ENCODE measurements around the gene BHMT.

The BHMT gene

GRCh38 chr5:79108086-79108485 is 3.5 kb upstream of the BHMT start:
- no peak overlapping the region for H3K4me3 ChIP-seq (ENCODE audit: low read length)
- H2BK5ac ChIP-seq (ENCODE audit: low read length), result no peak overlapping the region
- no peak for DNase-seq
- H3K4ac ChIP-seq (ENCODE audit: low read depth, low read length), result no peak overlapping the region
- H3K79me2 ChIP-seq (ENCODE audit: control insufficient read depth, insufficient read depth, low read length), result no peaks in the 10 kb centered on the region
- H4K5ac ChIP-seq (ENCODE audit: low read length), result no peak overlapping the region
- H4K8ac ChIP-seq (ENCODE audit: low read depth, low read length), result no peak overlapping the region
- no peak overlapping the region for H2BK15ac ChIP-seq (replicated peaks; ENCODE audit: low read depth)
- no peaks in the 10 kb centered on the region for H3K79me1 ChIP-seq (ENCODE audit: low read length)
- H3K18ac ChIP-seq (ENCODE audit: low read length), result no peak overlapping the region
- H2AK5ac ChIP-seq (ENCODE audit: low read length), result no peak overlapping the region
- no peaks in the 10 kb centered on the region for H3K36me3 ChIP-seq (ENCODE audit: control insufficient read depth, insufficient read depth, low read length)
- H3K4me2 ChIP-seq (ENCODE audit: low read length), result no peak overlapping the region
- H3K4me1 ChIP-seq (ENCODE audit: control insufficient read depth, low read depth, low read length), result no peaks in the 10 kb centered on the region
- H3K9ac ChIP-seq (ENCODE audit: low read length), result no peak overlapping the region
- no peak overlapping the region for H2BK120ac ChIP-seq (ENCODE audit: low read depth, low read length)
- H3K27ac ChIP-seq (ENCODE audit: low read depth, low read length), result no peak overlapping the region
- no peak overlapping the region for H3K56ac ChIP-seq (ENCODE audit: low read length)
- no CpG with 5 or more reads among the region's 3 CpGs for WGBS (ENCODE audit: extremely low coverage, insufficient coverage, low lambda C conversion rate)
- no peak overlapping the region for H3K23ac ChIP-seq (ENCODE audit: low read length)
- H3K27me3 ChIP-seq (ENCODE audit: insufficient read depth, low read length, poor library complexity), result peaks cover 20% of the 10 kb centered on the region

GRCh38 chr5:79108792-79109191 is 2.8 kb upstream of the BHMT start:
- no peaks in the 10 kb centered on the region for H3K79me1 ChIP-seq (ENCODE audit: low read length)
- no peak overlapping the region for H3K4ac ChIP-seq (ENCODE audit: low read depth, low read length)
- no peak overlapping the region for H3K27ac ChIP-seq (ENCODE audit: low read depth, low read length)
- WGBS (ENCODE audit: extremely low coverage, insufficient coverage, low lambda C conversion rate), result no CpG with 5 or more reads among the region's 8 CpGs
- no peaks in the 10 kb centered on the region for H3K79me2 ChIP-seq (ENCODE audit: control insufficient read depth, insufficient read depth, low read length)
- H2BK5ac ChIP-seq (ENCODE audit: low read length), result no peak overlapping the region
- H3K4me2 ChIP-seq (ENCODE audit: low read length), result no peak overlapping the region
- H2BK120ac ChIP-seq (ENCODE audit: low read depth, low read length), result no peak overlapping the region
- DNase-seq, result no peak
- peaks cover 20% of the 10 kb centered on the region for H3K27me3 ChIP-seq (ENCODE audit: insufficient read depth, low read length, poor library complexity)
- no peak overlapping the region for H4K8ac ChIP-seq (ENCODE audit: low read depth, low read length)
- H3K56ac ChIP-seq (ENCODE audit: low read length), result no peak overlapping the region
- no peak overlapping the region for H4K5ac ChIP-seq (ENCODE audit: low read length)
- no peak overlapping the region for H3K23ac ChIP-seq (ENCODE audit: low read length)
- no peaks in the 10 kb centered on the region for H3K36me3 ChIP-seq (ENCODE audit: control insufficient read depth, insufficient read depth, low read length)
- no peak overlapping the region for H3K18ac ChIP-seq (ENCODE audit: low read length)
- H3K9ac ChIP-seq (ENCODE audit: low read length), result no peak overlapping the region
- no peaks in the 10 kb centered on the region for H3K4me1 ChIP-seq (ENCODE audit: control insufficient read depth, low read depth, low read length)
- no peak overlapping the region for H2AK5ac ChIP-seq (ENCODE audit: low read length)
- no peak overlapping the region for H2BK15ac ChIP-seq (replicated peaks; ENCODE audit: low read depth)
- H3K4me3 ChIP-seq (ENCODE audit: low read length), result no peak overlapping the region

- Histone ChIP-seq H3K4me1 (ENCODE audit: control insufficient read depth, low read depth, low read length) (no peaks in the 10 kb centered on the region), H2AK5ac (ENCODE audit: low read length) (no peak overlapping the region), H3K4ac (ENCODE audit: low read depth, low read length) (no peak overlapping the region), H4K5ac (ENCODE audit: low read length) (no peak overlapping the region), H3K79me1 (ENCODE audit: low read length) (no peaks in the 10 kb centered on the region), H2BK15ac (replicated peaks; ENCODE audit: low read depth) (no peak overlapping the region), H3K4me3 (ENCODE audit: low read length) (no peak overlapping the region), H3K4me2 (ENCODE audit: low read length) (no peak overlapping the region), H4K8ac (ENCODE audit: low read depth, low read length) (no peak overlapping the region), H3K27ac (ENCODE audit: low read depth, low read length) (no peak overlapping the region), H3K23ac (ENCODE audit: low read length) (no peak overlapping the region), H3K27me3 (ENCODE audit: insufficient read depth, low read length, poor library complexity) (peaks cover 22% of the 10 kb centered on the region), H2BK5ac (ENCODE audit: low read length) (no peak overlapping the region), H3K79me2 (ENCODE audit: control insufficient read depth, insufficient read depth, low read length) (no peaks in the 10 kb centered on the region), H2BK120ac (ENCODE audit: low read depth, low read length) (no peak overlapping the region), H3K18ac (ENCODE audit: low read length) (no peak overlapping the region), H3K56ac (ENCODE audit: low read length) (no peak overlapping the region), H3K36me3 (ENCODE audit: control insufficient read depth, insufficient read depth, low read length) (no peaks in the 10 kb centered on the region), H3K9ac (ENCODE audit: low read length) (no peak overlapping the region)
- WGBS (ENCODE audit: extremely low coverage, insufficient coverage, low lambda C conversion rate), result no CpG with 5 or more reads among the region's 15 CpGs
- peak; percentile 59 for DNase-seq
These were observed 1.8 kb upstream of the BHMT start for GRCh38 chr5:79109527-79110492.

GRCh38 chr5:79111960-79112702 is 522 bp downstream of the BHMT start:
- Histone ChIP-seq H3K9ac (ENCODE audit: low read length) (no peak overlapping the region), H3K4me3 (ENCODE audit: low read length) (peak overlapping the region; percentile 3), H2BK5ac (ENCODE audit: low read length) (no peak overlapping the region), H2BK15ac (replicated peaks; ENCODE audit: low read depth) (no peak overlapping the region), H2AK5ac (ENCODE audit: low read length) (no peak overlapping the region), H4K8ac (ENCODE audit: low read depth, low read length) (no peak overlapping the region), H4K5ac (ENCODE audit: low read length) (no peak overlapping the region), H3K27me3 (ENCODE audit: insufficient read depth, low read length, poor library complexity) (peaks cover 22% of the 10 kb centered on the region), H3K36me3 (ENCODE audit: control insufficient read depth, insufficient read depth, low read length) (no peaks in the 10 kb centered on the region), H3K18ac (ENCODE audit: low read length) (no peak overlapping the region), H3K23ac (ENCODE audit: low read length) (no peak overlapping the region), H3K27ac (ENCODE audit: low read depth, low read length) (no peak overlapping the region), H3K4ac (ENCODE audit: low read depth, low read length) (no peak overlapping the region), H3K4me1 (ENCODE audit: control insufficient read depth, low read depth, low read length) (no peaks in the 10 kb centered on the region), H3K56ac (ENCODE audit: low read length) (peak overlapping the region; percentile 22), H3K4me2 (ENCODE audit: low read length) (peak overlapping the region; percentile 35), H3K79me2 (ENCODE audit: control insufficient read depth, insufficient read depth, low read length) (no peaks in the 10 kb centered on the region), H2BK120ac (ENCODE audit: low read depth, low read length) (no peak overlapping the region), H3K79me1 (ENCODE audit: low read length) (no peaks in the 10 kb centered on the region)
- no peak for DNase-seq
- WGBS (ENCODE audit: extremely low coverage, insufficient coverage, low lambda C conversion rate), result no CpG with 5 or more reads among the region's 39 CpGs

GRCh38 chr5:79112703-79113058 is 1.1 kb downstream of the BHMT start:
- Histone ChIP-seq H3K27ac (ENCODE audit: low read depth, low read length) (no peak overlapping the region), H4K5ac (ENCODE audit: low read length) (no peak overlapping the region), H2BK15ac (replicated peaks; ENCODE audit: low read depth) (no peak overlapping the region), H3K4ac (ENCODE audit: low read depth, low read length) (no peak overlapping the region), H2BK5ac (ENCODE audit: low read length) (no peak overlapping the region), H3K36me3 (ENCODE audit: control insufficient read depth, insufficient read depth, low read length) (no peaks in the 10 kb centered on the region), H2AK5ac (ENCODE audit: low read length) (no peak overlapping the region), H3K79me2 (ENCODE audit: control insufficient read depth, insufficient read depth, low read length) (no peaks in the 10 kb centered on the region), H2BK120ac (ENCODE audit: low read depth, low read length) (no peak overlapping the region), H3K4me3 (ENCODE audit: low read length) (no peak overlapping the region), H4K8ac (ENCODE audit: low read depth, low read length) (no peak overlapping the region), H3K9ac (ENCODE audit: low read length) (no peak overlapping the region), H3K18ac (ENCODE audit: low read length) (no peak overlapping the region), H3K27me3 (ENCODE audit: insufficient read depth, low read length, poor library complexity) (peaks cover 22% of the 10 kb centered on the region), H3K56ac (ENCODE audit: low read length) (no peak overlapping the region), H3K79me1 (ENCODE audit: low read length) (no peaks in the 10 kb centered on the region), H3K4me1 (ENCODE audit: control insufficient read depth, low read depth, low read length) (no peaks in the 10 kb centered on the region), H3K23ac (ENCODE audit: low read length) (no peak overlapping the region), H3K4me2 (ENCODE audit: low read length) (no peak overlapping the region)
- no CpG with 5 or more reads among the region's 5 CpGs for WGBS (ENCODE audit: extremely low coverage, insufficient coverage, low lambda C conversion rate)
- DNase-seq, result no peak
